ENCODE data around the gene THY1.

Gene THY1

GRCh38 chr11:119375337-119376196, 47.4 kb downstream of the THY1 start:
- TF ChIP-seq POLR2AphosphoS5 (IDR thresholded peaks at IDR 0.05; ENCODE audit: low read depth, low read length) (no peak), PAX5 (IDR thresholded peaks at IDR 0.05; ENCODE audit: insufficient read depth, low read length, severe bottlenecking) (no peak), POU2F2 (IDR thresholded peaks at IDR 0.05; ENCODE audit: low read depth, low read length) (no peak), SPI1 (IDR thresholded peaks at IDR 0.05; ENCODE audit: low read depth, low read length) (no peak), TAF1 (IDR thresholded peaks at IDR 0.05; ENCODE audit: low read depth, low read length) (no peak), POLR2A (IDR thresholded peaks at IDR 0.05; ENCODE audit: low read depth, low read length) (no peak)
- FAIRE-seq (no peak), DNase-seq (ENCODE audit: insufficient read length, low spot score) (no peak)

GRCh38 chr11:119374632-119375336, 48.2 kb downstream of the THY1 start:
- no peak for DNase-seq (ENCODE audit: insufficient read length, low spot score)
- FAIRE-seq, result no peak
- no peak for TF ChIP-seq POLR2A (IDR thresholded peaks at IDR 0.05; ENCODE audit: low read depth, low read length)
- TF ChIP-seq POU2F2 (IDR thresholded peaks at IDR 0.05; ENCODE audit: low read depth, low read length), result no peak
- no peak for TF ChIP-seq PAX5 (IDR thresholded peaks at IDR 0.05; ENCODE audit: insufficient read depth, low read length, severe bottlenecking)
- no peak for TF ChIP-seq TAF1 (IDR thresholded peaks at IDR 0.05; ENCODE audit: low read depth, low read length)
- no peak for TF ChIP-seq SPI1 (IDR thresholded peaks at IDR 0.05; ENCODE audit: low read depth, low read length)
- no peak for TF ChIP-seq POLR2AphosphoS5 (IDR thresholded peaks at IDR 0.05; ENCODE audit: low read depth, low read length)

GRCh38 chr11:119373921-119374631, 48.9 kb downstream of the THY1 start:
- FAIRE-seq, result peak; percentile 38
- no peak for TF ChIP-seq PAX5 (IDR thresholded peaks at IDR 0.05; ENCODE audit: insufficient read depth, low read length, severe bottlenecking)
- TF ChIP-seq POU2F2 (IDR thresholded peaks at IDR 0.05; ENCODE audit: low read depth, low read length), result no peak
- TF ChIP-seq SPI1 (IDR thresholded peaks at IDR 0.05; ENCODE audit: low read depth, low read length), result no peak
- no peak for TF ChIP-seq POLR2A (IDR thresholded peaks at IDR 0.05; ENCODE audit: low read depth, low read length)
- no peak for TF ChIP-seq TAF1 (IDR thresholded peaks at IDR 0.05; ENCODE audit: low read depth, low read length)
- TF ChIP-seq POLR2AphosphoS5 (IDR thresholded peaks at IDR 0.05; ENCODE audit: low read depth, low read length), result no peak

GRCh38 chr11:119373059-119373920, 49.7 kb downstream of the THY1 start:
- FAIRE-seq (no peak), DNase-seq (ENCODE audit: insufficient read length, low spot score) (no peak)
- TF ChIP-seq POU2F2 (IDR thresholded peaks at IDR 0.05; ENCODE audit: low read depth, low read length) (no peak), PAX5 (IDR thresholded peaks at IDR 0.05; ENCODE audit: insufficient read depth, low read length, severe bottlenecking) (no peak), POLR2AphosphoS5 (IDR thresholded peaks at IDR 0.05; ENCODE audit: low read depth, low read length) (no peak), POLR2A (IDR thresholded peaks at IDR 0.05; ENCODE audit: low read depth, low read length) (no peak), TAF1 (IDR thresholded peaks at IDR 0.05; ENCODE audit: low read depth, low read length) (no peak), SPI1 (IDR thresholded peaks at IDR 0.05; ENCODE audit: low read depth, low read length) (no peak)

More at GRCh38 chr11:119373921-119374631, 48.9 kb downstream of the THY1 start:
- DNase-seq (ENCODE audit: insufficient read length, low spot score), result no peak

- no peak for FAIRE-seq
- TF ChIP-seq POU2F2 (IDR thresholded peaks at IDR 0.05; ENCODE audit: low read depth, low read length) (no peak), POLR2A (IDR thresholded peaks at IDR 0.05; ENCODE audit: low read depth, low read length) (no peak), PAX5 (IDR thresholded peaks at IDR 0.05; ENCODE audit: insufficient read depth, low read length, severe bottlenecking) (no peak), POLR2AphosphoS5 (IDR thresholded peaks at IDR 0.05; ENCODE audit: low read depth, low read length) (no peak), TAF1 (IDR thresholded peaks at IDR 0.05; ENCODE audit: low read depth, low read length) (no peak), SPI1 (IDR thresholded peaks at IDR 0.05; ENCODE audit: low read depth, low read length) (no peak)
- DNase-seq (ENCODE audit: insufficient read length, low spot score), result no peak
Observed at GRCh38 chr11:119372260-119373058, 50.5 kb downstream of the THY1 start.

GRCh38 chr11:119371778-119372182, 51.2 kb downstream of the THY1 start:
- FAIRE-seq, result no peak
- TF ChIP-seq POLR2AphosphoS5 (IDR thresholded peaks at IDR 0.05; ENCODE audit: low read depth, low read length), result no peak
- no peak for TF ChIP-seq POU2F2 (IDR thresholded peaks at IDR 0.05; ENCODE audit: low read depth, low read length)
- no peak for TF ChIP-seq PAX5 (IDR thresholded peaks at IDR 0.05; ENCODE audit: insufficient read depth, low read length, severe bottlenecking)
- TF ChIP-seq POLR2A (IDR thresholded peaks at IDR 0.05; ENCODE audit: low read depth, low read length), result no peak
- no peak for TF ChIP-seq TAF1 (IDR thresholded peaks at IDR 0.05; ENCODE audit: low read depth, low read length)
- TF ChIP-seq SPI1 (IDR thresholded peaks at IDR 0.05; ENCODE audit: low read depth, low read length), result no peak
- DNase-seq (ENCODE audit: insufficient read length, low spot score), result no peak

- DNase-seq (ENCODE audit: insufficient read length, low spot score) (no peak), FAIRE-seq (no peak)
- no peak for TF ChIP-seq POU2F2 (IDR thresholded peaks at IDR 0.05; ENCODE audit: low read depth, low read length)
- no peak for TF ChIP-seq POLR2AphosphoS5 (IDR thresholded peaks at IDR 0.05; ENCODE audit: low read depth, low read length)
- no peak for TF ChIP-seq TAF1 (IDR thresholded peaks at IDR 0.05; ENCODE audit: low read depth, low read length)
- TF ChIP-seq PAX5 (IDR thresholded peaks at IDR 0.05; ENCODE audit: insufficient read depth, low read length, severe bottlenecking), result no peak
- TF ChIP-seq SPI1 (IDR thresholded peaks at IDR 0.05; ENCODE audit: low read depth, low read length), result no peak
- no peak for TF ChIP-seq POLR2A (IDR thresholded peaks at IDR 0.05; ENCODE audit: low read depth, low read length)
Observed at GRCh38 chr11:119371067-119371601, 51.8 kb downstream of the THY1 start.

All from GM12891 (cell line).